Measurements from ENCODE around the gene PPP2R2B.

GRCh38 chr5:146675636-146676035 lies 202.9 kb downstream of the PPP2R2B start:
- TF ChIP-seq POLR2A (IDR thresholded peaks at IDR 0.05; ENCODE audit: low read length), result no peak
- no peak for TF ChIP-seq GATA1 (IDR thresholded peaks at IDR 0.05; ENCODE audit: low read depth, low read length)

Data from erythroblast (primary cell).